Stromal cell of bone marrow (primary cell): ENCODE results near the gene STAG1.
"Not testable (repeated sequence)": the region's sequence is repeated elsewhere in the genome, so short reads cannot be mapped to it uniquely, and the experiment has no call there.

Source experiments
- DNase-seq: peaks from one replicate; pipeline ENCODE4 v3.0.0-alpha.2; 2012; ENCODE audit warnings: low read depth

STAG1 gene

DNA sequence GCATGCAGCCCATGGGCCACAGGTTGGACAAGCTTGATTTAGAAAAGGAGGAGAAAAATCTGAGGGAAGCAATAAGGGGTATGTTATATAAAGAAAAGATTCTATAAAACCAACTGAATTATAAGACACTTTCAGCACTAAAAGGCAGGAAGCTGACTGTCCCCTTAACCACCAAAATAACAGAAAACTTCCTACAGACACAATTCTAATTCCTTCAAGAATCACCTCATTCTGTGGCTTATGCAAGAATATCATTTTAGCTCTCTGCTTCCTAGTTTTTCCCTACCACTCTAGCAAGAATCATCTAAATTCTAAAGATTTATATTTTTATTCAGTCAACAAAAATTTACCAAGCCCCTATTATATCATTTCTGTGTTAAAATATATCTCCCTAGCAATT, 6.3 kb downstream of the STAG1 start:
- DNase-seq = no peak

DNA sequence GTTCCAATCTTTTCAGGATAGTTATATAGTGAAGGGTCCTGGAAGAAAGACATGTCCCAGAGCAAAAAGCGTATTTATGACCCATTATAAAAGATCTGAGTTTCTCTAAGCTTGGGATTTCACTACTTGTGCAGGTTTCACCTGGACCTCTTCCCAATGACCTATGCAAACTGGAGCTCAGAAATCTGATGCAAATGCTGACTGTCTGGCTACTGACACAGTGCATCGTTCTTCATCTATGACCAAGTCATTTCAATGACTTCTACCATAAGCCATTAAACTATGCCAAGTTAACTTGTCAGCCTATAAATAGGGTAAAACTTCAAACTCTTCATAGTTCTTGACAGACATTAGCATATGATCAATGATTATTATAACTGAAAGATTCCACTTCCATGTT, 11.1 kb downstream of the STAG1 start:
- DNase-seq = no peak

DNA sequence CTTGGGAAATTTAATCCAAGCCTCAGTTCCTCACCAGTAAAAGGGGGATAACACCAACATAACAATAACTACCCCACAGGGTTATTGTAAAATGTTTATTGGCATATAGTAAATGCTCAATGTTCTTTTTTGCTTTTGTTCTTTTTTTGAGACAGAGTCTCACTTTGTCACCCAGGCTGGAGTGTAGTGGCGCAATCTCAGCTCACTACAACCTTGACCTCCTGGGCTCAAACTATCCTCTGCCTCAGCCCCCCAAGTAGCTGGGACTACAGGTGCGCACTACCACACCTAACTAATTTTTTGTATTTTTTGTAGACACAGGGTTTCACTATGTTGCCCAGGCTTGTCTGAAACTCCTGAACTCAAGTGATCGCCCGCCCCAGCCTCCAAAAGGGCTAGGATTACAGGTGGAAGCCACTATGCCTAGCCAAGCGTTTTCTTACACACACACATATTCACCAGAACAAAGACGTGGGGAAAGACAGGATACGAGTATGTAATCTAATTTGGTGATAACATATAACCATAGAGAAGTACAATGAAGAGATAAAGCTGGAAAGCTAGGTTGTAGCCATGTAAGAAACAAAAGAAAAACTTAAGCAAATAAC, 11.7 kb downstream of the STAG1 start:
- no peak for DNase-seq

DNA sequence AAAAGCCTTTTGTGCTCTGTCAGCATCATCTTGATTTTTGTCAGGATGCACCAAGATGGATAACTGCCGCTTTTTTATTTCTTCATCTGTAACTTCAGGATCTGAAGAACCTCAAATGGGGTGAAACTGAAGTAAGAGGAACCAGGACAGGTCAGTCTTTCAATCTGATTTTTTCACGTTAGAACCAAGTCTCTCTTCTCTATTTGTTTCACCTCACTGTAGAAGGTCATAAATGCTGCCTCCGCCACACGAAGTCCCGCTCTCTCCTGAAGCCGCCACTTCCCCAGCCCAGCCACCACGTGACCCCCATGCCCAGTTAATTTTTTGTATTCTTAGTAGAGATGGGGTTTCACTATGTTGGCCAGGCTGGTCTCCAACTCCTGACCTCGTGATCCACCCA, 15.2 kb downstream of the STAG1 start:
- DNase-seq = not testable (repeated sequence)

DNA sequence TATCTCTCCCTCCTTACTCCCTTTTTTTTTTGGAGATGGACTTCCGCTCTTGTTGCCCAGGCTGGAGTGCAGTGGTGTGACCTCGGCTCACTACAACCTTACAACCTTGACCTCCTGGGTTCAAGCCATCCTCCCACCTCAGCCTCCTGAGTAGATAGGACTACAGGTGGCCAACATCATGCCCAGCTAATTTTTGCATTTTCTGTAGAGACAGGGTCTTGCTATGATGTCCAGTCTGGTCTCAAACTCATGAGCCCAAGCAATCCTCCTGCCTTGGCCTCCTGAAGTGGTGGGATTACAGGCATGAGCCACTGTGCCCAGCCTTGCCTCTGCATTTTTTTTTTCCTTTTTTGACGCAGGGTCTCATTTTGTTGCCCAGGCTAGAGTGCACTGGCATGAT, 17.1 kb downstream of the STAG1 start:
- DNase-seq = no peak

DNA sequence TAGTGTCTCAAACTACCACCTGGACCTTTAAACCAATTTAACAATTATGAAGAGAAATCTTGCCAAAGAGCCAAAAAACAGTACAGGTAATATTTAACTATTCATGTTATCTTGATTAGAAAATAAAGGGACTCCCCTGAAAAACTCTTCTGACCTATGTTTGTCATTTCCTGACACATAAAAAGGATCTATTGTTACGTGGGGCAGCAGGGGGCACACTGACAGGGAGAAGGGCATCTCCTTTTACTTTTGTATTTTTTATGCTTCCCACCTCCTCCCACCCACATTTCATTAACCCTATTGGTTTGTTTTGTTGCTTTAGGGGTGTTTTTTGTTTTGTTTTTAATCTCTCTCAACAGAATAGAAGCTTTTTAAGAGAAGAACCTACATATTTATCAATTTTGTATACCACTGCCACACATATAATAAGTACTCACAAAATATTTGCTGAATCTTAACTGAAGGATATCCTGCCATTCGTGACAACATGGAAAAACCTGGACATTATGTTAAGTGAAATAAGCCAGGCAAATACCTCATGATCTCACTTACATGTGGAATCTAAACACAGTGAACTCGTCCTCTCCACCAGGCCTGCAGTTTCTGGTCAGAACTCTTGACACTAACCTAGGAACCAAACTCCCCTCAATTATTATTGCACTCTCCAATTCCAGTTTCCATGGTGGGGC, 17.7 kb downstream of the STAG1 start:
- no peak for DNase-seq

DNA sequence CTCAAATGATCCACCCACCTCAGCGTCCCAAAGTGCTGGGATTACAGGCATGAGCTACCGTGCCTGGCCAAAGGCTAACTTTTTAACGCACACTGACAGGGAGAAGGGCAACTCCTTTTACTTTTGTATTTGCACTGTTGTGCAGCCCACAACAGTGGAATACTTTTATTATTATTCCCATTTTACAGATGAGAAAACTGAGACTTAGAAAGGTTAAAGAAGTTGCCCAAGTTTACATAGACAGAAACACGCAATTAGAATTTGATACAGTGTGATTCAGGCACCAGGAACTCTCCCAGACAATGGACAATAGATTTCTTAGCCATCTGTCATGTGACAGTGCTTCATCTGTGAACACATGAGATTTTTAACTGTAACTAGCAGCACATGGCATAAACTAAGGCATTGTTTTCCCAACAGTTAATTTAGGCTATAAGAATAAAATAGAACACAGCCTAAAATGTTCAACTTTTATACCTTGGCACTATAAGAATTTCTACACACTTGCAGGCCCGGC, 18.8 kb downstream of the STAG1 start:
- no peak for DNase-seq

DNA sequence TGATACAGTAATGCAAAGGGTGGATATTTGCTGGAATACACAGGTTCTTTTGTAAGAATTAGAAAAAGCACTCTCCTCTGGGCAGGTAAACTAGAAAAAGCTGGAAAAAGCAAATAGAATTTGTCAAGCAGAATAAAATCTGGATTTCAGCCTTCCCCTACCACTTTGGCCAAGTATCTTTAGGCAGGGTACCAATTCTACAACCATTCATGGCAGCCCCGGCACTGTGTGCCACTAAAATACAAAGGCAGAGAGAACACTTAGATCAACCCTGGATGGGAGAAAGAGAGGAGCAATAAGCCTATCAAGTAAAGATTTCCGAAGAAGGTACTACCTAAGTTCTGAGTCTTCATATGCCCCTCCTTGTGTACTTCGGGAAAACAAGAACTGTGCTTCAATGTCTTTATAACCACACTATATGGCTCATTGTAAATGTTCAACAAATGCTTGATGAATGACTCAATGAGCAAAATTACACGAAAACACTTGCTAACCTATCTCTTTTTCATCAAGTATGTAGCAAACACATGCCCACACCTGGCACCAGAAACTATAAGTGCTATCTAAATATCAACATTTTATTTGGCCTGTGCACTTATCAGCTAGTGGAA, 20.8 kb downstream of the STAG1 start:
- DNase-seq = no peak

DNA sequence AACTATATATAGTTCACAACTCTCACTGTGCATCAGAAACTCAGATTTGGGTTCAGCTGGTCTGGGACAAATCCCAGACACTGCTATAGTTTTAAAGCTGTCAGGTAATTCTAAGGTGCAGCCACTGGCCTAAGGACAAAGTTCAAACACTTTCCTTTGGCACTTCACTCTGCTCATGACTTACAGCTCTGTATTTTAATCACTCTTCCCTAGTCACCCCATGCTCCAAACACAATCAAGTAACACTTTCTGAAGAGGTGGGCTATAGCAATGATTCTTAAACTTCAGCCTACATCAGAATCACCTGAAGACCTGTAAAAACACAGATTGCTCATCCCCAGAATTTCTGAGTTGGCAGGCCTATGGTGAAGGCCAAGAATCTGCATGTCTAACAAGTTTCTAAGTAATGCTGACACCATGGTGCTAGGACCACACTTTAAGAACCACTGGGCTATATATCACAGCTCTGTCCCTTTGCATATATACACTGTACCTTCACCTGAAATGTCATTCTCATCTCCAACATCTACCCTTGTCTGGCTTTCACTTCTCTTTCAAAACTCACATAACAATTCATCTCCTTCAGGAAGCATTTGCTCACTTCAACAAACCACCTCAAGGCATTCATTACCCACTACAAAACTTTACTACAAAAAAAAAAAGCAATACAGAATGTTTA, 21.4 kb downstream of the STAG1 start:
- DNase-seq = no peak

DNA sequence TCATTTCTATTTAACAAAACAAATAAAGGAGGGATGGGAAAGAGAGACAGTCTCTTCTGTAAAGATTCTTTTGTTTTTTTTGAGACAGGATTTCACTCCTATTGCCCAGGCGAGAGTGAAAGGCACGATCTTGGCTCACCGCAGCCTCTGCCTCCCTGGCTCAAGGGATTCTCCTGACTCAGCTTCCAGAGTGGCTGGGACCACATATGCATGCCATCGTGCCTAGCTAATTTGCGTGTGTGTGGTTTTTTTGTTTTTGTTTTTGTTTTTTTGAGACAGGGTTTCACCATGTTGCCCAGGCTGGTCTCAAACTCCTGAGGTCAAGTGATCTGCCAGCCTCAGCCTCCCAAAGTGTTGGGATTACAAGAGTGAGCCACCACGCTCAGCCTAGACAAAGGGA, 23.3 kb downstream of the STAG1 start:
- DNase-seq = peak; percentile 86

DNA sequence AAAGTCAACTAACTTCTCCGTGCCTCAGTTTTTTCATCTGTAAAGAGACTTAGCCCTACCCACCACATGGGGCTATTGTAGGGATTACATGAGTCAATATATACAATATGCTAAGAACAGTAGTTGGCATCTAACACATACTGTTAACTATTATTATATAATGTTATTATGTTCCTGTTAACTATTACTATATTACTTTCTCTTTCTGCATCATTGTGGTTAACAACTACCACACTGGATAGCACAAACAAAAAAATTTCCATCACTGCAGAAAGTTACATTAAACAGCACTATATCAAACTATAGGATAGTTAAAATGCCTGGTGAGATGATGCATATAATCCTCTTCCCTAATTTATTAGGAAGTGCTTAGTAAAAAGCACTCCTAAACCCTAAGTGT, 23.7 kb downstream of the STAG1 start:
- DNase-seq = no peak

DNA sequence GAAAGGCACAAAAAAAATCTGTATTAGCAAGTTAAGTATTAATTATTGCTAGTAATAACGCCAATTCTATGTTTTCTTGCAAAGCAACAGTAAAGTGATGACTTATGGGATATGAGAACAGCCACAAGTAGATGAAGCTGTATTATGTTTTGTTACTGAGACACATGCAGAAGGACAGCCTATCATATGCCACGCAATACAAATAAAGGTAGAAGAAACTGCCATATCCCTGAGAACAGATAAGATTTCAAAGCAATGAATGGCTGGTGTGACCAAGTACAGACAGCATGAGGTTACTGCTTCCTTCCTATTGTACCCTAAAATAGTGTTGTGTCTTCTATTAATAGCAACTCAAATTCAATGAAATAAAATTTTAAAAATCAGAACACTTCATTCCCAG, 26.7 kb downstream of the STAG1 start:
- no peak for DNase-seq

DNA sequence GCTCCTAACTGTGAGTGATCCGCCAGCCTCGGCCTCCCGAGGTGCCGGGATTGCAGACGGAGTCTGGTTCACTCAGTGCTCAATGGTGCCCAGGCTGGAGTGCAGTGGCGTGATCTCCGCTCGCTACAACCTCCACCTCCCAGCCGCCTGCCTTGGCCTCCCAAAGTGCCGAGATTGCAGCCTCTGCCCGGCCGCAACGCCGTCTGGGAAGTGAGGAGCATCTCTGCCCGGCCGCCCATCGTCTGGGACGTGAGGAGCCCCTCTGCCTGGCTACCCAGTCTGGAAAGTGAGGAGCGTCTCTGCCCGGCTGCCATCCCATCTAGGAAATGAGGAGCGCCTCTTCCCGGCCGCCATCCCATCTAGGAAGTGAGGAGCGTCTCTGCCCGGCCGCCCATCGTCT, 29.3 kb downstream of the STAG1 start:
- DNase-seq = not testable (repeated sequence)

DNA sequence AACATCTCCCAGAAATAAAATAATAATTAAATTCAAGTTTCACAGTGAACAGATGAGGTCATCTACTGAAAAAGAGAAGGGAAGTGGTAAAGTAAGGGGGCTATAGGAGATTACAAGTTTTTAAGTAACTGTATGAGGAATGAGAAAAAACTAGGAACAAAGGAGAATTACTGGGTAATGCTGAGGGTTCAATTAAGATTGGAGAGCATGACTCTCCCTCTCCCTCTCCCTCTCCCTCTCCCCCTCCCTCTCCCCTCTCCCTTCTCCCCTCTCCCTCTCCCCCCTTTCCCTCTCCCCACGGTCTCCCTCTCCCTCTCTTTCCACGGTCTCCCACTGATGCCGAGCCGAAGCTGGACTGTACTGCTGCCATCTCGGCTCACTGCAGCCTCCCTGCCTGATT, 29.8 kb downstream of the STAG1 start:
- DNase-seq = not testable (repeated sequence)

DNA sequence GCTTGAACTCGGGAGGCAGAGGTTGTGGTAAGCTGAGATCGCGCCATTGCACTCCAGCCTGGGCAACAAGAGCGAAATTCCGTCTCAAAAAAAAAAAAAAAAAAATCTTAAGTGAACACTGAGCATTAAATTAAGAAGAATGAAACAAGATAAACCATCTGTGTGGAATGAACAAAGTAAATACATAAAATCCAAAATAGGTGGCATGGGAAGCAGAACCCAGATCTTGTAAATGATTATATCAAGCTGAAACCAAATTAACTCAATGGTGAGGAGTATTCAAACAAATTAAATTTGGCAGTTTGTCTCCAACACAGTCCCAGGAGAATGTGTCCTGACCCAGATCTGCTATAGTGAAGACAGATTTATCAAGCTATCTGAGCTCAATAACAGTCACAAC, 32.1 kb downstream of the STAG1 start:
- no peak for DNase-seq

DNA sequence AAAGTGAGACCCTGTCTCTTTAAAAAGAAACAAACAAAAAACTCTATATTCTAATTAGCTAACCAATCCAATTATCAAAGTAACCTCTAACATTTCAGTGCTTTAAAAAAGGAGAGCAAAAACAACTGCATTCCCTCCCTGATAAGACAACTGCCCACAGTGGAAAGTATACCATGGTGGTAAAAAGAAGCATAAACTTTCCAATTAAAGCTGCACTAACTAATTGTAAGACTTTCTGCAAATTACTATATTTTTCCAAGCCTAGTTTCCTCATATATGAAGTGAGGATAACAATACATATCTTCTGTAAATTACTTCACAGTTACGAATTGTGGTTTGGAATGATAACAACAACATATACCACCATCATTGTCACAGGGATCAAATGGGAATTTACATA, 35.5 kb downstream of the STAG1 start:
- no peak for DNase-seq

DNA sequence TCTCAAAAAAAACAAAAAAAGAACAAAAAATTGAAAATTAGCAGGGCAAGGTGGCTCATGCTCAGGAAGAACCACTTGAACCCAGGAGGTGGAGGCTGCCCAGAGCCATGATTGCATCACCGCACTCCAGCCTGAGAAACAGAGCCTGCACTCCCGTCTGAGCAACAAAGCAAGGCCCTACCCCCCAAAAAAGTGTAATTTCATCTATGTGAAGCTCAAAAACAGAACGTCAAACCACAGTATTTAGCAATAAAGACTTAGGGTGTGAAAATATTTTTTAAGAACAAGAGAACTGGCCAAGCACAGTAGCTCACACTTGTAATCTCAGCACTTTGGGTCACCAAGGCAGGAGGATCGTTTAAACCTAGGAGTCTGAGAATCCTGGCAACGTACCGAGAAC, 38.2 kb downstream of the STAG1 start:
- DNase-seq = no peak

DNA sequence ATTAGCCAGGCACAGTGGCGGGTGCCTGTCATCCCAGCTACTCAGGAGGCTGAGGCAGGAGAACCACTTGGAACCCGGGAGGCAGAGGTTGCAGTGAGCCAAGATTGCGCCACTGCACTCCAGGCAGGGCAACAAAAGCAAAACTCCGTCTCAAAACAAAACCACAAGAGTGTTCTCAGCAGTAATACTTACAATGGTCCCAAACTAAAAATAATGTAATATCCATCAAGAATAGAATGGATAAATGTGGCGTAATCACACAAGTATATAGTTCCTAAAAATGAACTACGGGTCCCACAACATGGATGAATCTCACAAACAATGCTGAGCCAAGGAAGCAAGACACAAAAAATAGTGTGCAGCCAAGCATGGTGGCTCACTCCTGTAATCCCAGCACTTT, 39.2 kb downstream of the STAG1 start:
- DNase-seq = no peak

DNA sequence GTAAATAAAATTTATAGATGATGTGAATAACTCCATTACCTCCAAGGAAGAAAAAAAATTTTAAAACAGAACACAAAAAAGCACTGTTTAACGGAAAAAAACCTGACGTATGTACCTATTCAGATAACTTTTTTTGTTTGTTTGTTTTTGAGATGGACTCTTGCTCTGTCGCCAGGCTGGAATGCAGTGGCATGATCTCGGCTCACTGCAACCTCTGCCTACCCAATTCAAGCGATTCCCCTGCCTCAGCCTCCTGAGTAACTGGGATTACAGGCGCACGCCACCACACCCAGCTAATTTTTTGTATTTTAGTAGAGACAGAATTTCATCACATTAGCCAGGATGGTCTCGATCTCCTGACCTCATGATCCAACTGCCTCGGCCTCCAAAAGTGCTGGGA, 40.3 kb downstream of the STAG1 start:
- not testable (repeated sequence) for DNase-seq

DNA sequence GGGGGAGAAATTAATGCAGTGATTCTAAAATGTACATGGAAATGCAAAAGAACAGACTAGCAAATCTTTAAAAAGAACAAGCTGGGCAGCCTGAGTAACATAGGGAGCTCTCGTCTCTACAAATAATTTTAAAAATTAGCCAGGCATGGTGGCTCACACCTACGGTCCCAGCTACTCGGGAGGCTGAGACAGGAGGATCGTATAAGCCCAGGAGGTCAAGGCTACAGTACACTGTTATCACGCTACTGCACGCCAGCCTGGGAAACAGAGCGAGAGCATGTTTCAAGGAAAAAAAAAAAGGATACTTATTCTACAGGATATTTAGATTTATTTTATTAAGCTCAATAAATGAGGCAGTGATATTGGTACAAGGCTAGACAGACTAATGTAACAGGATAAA, 40.9 kb downstream of the STAG1 start:
- no peak for DNase-seq

DNA sequence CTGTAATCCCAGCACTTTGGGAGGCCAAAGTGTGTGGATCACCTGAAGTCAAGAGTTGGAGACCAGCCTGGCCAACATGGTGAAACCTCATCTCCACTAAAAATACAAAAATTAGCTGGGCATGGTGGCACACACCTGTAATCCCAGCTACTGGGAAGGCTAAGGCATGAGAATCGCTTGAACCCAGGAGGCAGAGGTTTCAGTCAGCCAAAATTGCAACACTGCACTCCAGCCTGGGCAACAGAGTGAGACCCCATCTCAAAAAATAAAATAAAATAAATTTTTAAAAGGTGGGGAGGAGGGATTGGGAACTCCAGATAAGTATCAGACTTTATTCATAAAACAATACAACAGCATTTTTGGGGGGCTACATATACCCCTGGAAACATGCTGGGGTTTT, 42.4 kb downstream of the STAG1 start:
- DNase-seq = not testable (repeated sequence)

DNA sequence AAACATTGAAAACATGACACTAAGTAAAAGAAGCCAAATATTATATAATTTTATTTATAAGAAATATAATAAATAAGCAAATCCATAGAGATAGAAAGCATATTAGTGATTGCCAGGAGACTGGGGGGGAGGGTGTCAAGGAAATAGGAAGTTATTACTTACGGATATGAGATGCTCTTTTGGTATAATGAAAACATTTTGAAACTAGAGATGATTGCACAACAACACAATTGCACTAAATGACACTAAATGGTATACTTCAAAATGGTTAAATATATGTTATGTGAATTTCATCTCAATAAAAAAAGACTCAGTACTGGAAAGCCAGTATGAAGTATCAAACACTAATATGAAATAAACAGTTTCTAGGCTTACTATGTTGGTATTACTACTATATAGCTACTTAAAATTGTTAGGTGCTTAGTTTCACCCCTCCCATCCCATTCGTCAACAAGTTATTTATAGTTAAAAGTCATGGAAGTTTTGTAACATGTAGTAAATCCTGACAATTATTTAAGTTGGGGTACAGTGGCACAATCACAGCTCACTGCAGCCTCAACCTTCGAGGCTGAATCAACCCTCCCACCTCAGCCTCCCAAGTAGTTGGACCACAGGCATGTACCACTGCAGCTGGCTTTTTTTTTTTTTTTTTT, 43.7 kb downstream of the STAG1 start:
- no peak for DNase-seq
